GM21526 (cell line): ENCODE results near the gene MBD5.

Experiments used
- ATAC-seq: cut with Tn5 transposase; IDR thresholded peaks from one replicate; pipeline ENCODE4 v1.9.1; 2021; ENCODE audit warnings: moderate library complexity; ENCODE audit not compliant: unreplicated experiment, low FRiP score

The MBD5 gene

DNA sequence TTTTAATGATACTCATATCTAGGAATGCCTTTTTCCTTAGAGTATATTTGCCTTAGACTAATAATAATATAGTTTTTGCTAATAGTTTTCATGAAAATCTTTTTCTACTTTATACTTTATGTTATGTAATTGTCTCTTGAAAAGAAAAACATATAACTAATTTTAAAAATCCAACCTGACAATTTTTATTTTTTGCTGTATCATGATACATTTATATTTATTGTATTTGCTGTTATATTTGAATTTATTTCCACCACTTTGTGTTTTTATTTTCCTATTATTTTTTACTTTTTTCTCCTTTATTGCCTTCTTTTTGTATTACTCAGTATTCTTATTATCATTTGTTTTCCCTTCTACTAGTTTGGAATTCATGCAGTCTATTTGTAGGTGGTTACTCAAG lies 85.4 kb downstream of the MBD5 start:
- ATAC-seq = no peak

DNA sequence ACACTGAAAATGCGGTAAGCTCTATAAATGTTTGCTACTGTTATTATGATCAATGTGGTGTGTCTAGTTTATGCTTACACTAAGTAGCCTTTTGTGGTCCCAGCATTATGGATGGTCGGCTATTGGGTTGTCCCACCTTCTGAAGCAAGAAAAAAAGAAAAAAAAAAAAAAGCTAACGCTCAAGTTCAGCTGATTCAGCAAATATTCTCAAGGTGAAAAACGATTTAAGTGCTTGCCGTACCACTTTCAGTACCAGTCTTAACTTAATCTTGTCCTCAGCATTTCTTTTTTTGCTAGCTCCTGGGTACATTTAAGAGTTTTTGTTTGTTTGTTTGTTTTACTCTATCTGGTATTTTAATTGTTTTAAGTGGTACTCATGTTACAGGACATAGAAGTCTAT lies 87.5 kb downstream of the MBD5 start:
- ATAC-seq = no peak

- no peak for ATAC-seq
Measured at GRCh38 chr2:148110184-148110583, 89.3 kb downstream of the MBD5 start.

DNA sequence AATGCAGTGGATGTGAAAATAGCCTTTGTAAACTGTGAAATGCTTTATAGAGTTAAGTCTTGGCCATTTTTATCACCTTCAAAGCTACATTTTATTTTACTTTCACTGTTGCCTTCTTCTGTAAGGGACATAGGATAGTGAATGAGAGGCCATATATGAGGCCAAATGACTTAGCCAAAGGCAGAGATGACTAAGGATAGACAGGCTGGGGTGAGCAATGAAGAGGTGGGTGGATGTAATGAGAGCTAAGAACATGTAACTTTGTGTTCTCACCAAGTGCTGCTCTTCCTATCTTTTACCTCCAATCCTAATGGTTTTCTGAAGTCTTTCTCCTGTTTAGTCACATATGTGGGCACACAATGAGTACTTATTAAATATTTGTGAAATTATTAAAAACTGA lies 101.9 kb downstream of the MBD5 start:
- ATAC-seq = no peak

DNA sequence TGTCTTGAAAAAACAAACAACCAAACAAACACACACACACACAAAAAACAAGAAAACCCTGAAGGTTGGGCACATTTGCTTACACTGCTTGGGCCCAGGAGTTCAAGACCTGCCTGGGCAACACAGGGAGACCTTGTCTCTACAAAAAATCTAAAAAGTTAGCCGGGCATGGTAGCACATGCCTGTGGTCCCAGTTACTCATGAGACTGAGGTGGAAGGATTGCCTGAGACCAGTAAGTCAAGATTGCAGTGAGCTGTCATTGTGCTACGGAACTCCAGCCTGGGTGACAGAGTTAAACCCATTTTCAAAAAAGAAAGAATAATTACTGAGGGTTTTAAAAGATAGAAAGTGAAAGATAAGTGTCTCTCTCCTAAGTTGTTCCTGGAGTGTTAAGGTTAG lies 103.4 kb downstream of the MBD5 start:
- no peak for ATAC-seq

DNA sequence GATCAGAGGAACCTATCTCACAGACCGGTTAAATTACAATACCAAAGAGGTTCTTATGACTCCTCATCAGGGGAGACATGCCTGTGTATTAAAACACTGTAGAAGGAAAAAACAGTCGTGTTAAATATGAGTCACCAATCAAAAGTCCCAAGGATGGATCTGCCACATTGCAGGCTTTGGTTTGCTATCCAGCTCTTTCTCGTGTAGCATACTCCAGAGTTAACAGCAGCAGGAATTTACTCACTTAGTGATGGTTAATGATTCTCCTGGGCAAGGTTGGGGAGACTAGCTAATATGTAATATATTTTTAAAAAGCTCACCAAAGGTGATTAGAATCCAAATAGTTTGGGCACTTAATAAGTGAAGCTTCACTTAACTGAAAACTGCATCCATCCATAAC lies 109.7 kb downstream of the MBD5 start:
- ATAC-seq = no peak

GRCh38 chr2:148132412-148132811 lies 111.5 kb downstream of the MBD5 start:
- no peak for ATAC-seq

DNA sequence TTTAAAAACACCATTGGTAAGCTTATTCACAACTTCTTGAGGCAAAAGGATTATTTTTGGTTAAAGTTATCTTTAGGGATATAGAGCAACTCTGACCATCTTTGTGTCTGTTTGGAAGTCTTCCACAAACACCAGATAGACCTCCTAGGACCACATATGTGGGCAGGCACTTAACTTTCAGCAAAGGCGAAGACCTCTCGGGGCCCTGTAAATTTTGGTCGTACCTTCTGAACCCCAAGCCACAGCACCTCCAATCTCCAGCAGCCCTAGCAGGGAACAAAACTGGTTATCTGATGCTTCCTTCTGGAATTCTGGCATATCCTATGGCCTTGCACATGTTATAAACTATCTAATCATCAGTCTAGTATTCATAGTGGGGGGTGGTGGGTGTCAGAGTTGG lies 114.8 kb downstream of the MBD5 start:
- ATAC-seq = no peak

DNA sequence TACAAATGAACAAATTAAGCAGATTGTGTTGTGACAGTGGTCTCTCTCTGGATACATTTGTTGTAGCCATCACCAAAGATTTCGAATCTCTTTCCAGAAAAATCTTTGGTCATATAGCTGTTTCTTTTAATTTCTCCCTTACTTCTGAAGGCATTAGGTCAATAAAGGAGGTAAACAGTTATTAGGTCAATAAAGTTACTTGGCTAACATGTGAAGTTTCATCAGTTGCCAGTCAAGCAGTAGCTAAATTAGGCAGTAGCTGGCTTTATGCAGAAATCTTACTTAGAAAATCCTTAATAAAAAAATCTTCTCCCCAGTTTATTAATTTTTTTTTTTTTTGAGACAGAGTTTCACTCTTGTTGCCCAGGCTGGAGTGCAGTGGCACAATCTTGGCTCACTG lies 115.5 kb downstream of the MBD5 start:
- no peak for ATAC-seq

- no peak for ATAC-seq
Measured at GRCh38 chr2:148161909-148162435, 141.1 kb downstream of the MBD5 start.

- ATAC-seq = no peak
Measured at GRCh38 chr2:148162871-148163270, 142.0 kb downstream of the MBD5 start.

DNA sequence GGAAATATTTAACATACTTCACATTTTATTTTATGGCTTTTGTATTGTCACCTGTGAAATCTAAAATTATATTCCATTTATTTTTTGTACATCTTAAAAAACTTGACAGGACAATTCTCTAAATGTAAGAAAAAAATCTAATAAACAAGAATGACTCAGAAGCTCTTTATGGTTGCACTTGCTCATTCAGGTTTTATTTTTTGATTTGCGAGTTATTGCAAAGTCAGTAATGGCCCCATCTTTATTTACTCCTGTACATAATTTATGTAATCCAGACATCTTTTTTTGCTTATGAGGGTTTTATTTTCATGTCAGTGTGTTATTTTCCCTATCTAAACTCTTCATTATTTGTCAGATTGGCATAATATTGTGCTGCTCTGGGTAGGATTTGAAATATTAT lies 145.1 kb downstream of the MBD5 start:
- ATAC-seq = no peak

DNA sequence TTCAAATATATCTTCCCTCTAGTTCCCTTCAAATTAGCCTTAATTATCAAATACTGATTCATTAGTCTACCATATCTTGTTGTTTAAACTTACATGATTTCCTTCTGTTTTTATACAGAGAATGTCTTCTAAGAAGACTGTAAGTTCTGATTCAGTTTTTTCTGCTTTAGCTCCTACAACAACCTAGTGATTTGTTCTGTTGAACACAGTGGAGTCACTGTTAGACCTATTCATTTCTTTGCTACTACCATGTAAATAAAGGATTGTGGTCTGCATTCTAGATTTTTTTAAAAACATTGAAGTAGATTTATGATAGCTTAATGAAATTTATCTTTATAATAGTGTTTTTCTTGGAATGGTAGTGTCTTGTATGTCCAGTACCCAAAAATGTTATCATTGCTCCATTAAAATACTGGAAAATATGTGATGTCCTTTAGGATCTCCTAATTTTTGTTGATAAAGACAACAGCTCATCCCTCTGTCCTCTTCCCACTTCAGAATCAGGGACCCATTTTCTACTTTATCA lies 146.4 kb downstream of the MBD5 start:
- no peak for ATAC-seq

GRCh38 chr2:148167855-148168254 lies 147.0 kb downstream of the MBD5 start:
- no peak for ATAC-seq

GRCh38 chr2:148172131-148172753 lies 151.4 kb downstream of the MBD5 start:
- no peak for ATAC-seq

GRCh38 chr2:148173168-148173567 lies 152.3 kb downstream of the MBD5 start:
- no peak for ATAC-seq

- no peak for ATAC-seq
Measured at GRCh38 chr2:148177559-148177958, 156.7 kb downstream of the MBD5 start.

DNA sequence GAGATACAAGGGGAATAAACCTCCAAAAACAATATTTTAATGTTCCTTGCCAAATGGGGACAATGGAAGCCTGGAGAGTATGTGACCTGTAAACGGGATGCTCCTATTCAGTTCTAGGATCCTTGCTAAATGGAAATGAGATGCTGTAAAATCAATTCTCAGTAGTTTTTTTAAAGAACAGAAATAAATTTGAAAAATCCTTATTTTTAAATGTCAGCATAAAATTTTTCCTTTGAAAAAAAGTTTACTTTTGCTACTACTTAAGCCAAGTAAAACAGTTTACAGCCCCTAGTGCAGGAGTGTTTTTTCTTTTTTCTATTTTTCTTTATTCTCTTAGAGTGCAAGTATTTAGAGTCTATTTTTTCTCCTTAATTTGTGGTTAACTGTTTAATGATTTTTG lies 158.8 kb downstream of the MBD5 start:
- no peak for ATAC-seq

- no peak for ATAC-seq
Measured at GRCh38 chr2:148184976-148185375, 164.1 kb downstream of the MBD5 start.

DNA sequence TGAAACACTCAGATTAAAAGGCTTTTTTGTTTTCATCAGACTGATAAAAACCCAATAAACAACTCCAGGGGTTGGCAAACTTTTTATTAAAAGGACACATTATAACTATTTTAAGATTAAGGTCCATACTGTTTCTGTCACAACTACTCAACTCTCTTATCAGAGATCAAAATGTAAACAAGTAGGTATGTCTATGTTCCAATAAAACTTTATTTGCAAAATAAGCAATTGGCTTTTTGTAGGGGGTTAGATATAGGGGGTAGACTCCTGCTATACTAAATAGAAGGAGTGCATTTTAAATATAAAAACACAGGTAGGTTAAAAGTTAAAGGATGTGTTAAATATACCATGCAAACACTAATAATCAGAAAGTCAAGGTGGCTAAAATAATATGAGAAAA lies 174.0 kb downstream of the MBD5 start:
- no peak for ATAC-seq

DNA sequence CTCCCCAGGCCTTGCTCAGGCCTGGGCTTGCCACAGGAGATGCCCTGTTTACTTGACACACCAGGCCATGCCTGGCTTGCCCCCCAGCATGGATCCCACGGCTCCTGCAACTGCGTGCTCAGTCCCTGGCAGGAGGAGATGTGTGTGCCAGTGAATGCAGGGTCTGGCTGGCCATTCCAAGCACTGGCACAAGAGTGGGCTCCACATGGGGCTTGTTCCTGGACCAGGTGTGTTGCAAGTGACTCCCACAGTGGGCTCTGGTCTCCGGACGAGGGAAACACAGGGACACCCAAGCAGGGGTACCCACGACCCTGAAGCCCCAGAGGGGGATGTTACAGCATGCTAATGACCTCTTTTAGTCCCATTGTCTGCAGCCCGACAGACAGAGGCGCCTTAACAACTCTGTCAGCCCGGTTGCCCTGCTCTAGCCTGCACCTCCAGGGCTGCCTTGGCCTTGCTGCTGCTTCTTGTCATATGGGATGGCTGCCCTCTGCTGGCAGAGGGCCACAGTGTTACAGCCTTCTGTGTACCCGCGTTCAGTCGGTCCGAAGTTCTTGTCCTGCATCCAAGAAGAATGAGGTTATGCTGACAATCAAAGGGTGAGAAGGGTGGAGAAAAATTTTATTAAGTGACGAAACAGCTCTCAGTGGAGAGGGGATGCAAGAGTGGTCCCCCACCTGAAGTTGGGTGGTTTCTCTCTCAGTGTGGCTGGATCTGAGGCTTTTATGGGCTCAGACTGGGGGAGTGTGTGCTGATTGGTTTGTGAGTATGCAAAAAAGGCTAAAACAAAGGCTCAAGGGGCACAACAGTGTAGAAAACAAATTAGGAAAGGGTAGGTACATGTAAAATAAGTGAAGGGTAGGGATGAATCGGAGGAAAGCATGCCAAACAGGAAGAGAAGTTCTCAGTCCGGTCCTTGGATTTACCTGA lies 180.4 kb downstream of the MBD5 start:
- no peak for ATAC-seq

DNA sequence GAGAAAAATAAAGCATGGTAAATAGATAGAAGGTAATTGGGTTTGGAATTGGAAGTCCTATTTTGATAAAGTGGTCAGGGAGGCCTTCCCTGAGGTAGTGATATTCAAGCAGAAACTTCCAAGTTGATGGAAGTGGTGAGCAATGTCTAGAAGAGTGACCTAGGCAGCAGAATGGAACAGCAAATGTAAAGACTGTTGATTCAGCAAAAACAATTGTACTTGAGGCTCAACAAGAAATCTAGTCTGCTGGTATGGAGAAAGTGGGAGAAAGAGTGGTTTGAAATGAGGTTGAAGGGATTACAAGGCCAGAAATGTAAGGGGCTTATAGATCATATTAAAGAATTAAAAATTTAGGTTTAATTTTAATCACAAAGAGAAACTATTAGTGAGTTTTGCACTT lies 181.3 kb downstream of the MBD5 start:
- no peak for ATAC-seq
